ENCODE data around the gene JUND.

The JUND gene

GRCh38 chr19:18279266-18279515, 2.2 kb downstream of the JUND start:
- in situ Hi-C loops (cut with MboI; ENCODE audit: low sequenced_read_pairs, unreplicated experiment) = loop anchor here (5.0 kb wide), 1 partner anchor 48 kb away; no protein-coding TSS in a partner anchor
- DNase-seq (ENCODE audit: low spot score) = no peak
- no peak for TF ChIP-seq CTCF (IDR thresholded peaks at IDR 0.05; ENCODE audit: borderline replicate concordance, control extremely low read depth, extremely low read depth, insufficient read depth, missing control alignments)

GRCh38 chr19:18278521-18279265, 2.7 kb downstream of the JUND start:
- TF ChIP-seq CTCF (IDR thresholded peaks at IDR 0.05; ENCODE audit: borderline replicate concordance, control extremely low read depth, extremely low read depth, insufficient read depth, missing control alignments) = peak; percentile 38
- in situ Hi-C loops (cut with MboI; ENCODE audit: low sequenced_read_pairs, unreplicated experiment) = loop anchor here (5.0 kb wide), 1 partner anchor 49 kb away; no protein-coding TSS in a partner anchor
- no peak for DNase-seq (ENCODE audit: low spot score)

- no peak for DNase-seq (ENCODE audit: low spot score)
- in situ Hi-C loops (cut with MboI; ENCODE audit: low sequenced_read_pairs, unreplicated experiment) = loop anchor here (5.0 kb wide), 1 partner anchor 52 kb away; no protein-coding TSS in a partner anchor
- TF ChIP-seq CTCF (IDR thresholded peaks at IDR 0.05; ENCODE audit: borderline replicate concordance, control extremely low read depth, extremely low read depth, insufficient read depth, missing control alignments) = no peak
Measured at GRCh38 chr19:18274781-18275356, 6.6 kb downstream of the JUND start.

- no peak for DNase-seq (ENCODE audit: low spot score)
- in situ Hi-C loops (cut with MboI; ENCODE audit: low sequenced_read_pairs, unreplicated experiment) = no loop called here
- TF ChIP-seq CTCF (IDR thresholded peaks at IDR 0.05; ENCODE audit: borderline replicate concordance, control extremely low read depth, extremely low read depth, insufficient read depth, missing control alignments) = no peak
Measured at GRCh38 chr19:18274219-18274780, 7.1 kb downstream of the JUND start, which contains the start of gene IQCN. TSS of gene IQCN (minus strand) at chr19:18274452. CDS start at chr19:18269478, 4,974 bp downstream.

- DNase-seq (ENCODE audit: low spot score) = no peak
- in situ Hi-C loops (cut with MboI; ENCODE audit: low sequenced_read_pairs, unreplicated experiment) = no loop called here
Measured at GRCh38 chr19:18273561-18274218, 7.7 kb downstream of the JUND start.

More at GRCh38 chr19:18273561-18274218, 7.7 kb downstream of the JUND start:
- TF ChIP-seq CTCF (IDR thresholded peaks at IDR 0.05; ENCODE audit: borderline replicate concordance, control extremely low read depth, extremely low read depth, insufficient read depth, missing control alignments) = no peak
